Stimulated activated naive CD4-positive, alpha-beta T cell treated with Interleukin-2 at 50 U/mL for 16 hours (primary cell): ENCODE data around the gene ANKRD9.
"Not testable (repeated sequence)": the region's sequence is repeated elsewhere in the genome, so short reads cannot be mapped to it uniquely, and the experiment has no call there.

Experiments
- DNase-seq: peaks from one replicate; lab custom pipeline; 2025; lab: John Stamatoyannopoulos, UW

Gene ANKRD9, protein sequence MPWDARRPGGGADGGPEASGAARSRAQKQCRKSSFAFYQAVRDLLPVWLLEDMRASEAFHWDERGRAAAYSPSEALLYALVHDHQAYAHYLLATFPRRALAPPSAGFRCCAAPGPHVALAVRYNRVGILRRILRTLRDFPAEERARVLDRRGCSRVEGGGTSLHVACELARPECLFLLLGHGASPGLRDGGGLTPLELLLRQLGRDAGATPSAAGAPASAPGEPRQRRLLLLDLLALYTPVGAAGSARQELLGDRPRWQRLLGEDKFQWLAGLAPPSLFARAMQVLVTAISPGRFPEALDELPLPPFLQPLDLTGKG

DNA sequence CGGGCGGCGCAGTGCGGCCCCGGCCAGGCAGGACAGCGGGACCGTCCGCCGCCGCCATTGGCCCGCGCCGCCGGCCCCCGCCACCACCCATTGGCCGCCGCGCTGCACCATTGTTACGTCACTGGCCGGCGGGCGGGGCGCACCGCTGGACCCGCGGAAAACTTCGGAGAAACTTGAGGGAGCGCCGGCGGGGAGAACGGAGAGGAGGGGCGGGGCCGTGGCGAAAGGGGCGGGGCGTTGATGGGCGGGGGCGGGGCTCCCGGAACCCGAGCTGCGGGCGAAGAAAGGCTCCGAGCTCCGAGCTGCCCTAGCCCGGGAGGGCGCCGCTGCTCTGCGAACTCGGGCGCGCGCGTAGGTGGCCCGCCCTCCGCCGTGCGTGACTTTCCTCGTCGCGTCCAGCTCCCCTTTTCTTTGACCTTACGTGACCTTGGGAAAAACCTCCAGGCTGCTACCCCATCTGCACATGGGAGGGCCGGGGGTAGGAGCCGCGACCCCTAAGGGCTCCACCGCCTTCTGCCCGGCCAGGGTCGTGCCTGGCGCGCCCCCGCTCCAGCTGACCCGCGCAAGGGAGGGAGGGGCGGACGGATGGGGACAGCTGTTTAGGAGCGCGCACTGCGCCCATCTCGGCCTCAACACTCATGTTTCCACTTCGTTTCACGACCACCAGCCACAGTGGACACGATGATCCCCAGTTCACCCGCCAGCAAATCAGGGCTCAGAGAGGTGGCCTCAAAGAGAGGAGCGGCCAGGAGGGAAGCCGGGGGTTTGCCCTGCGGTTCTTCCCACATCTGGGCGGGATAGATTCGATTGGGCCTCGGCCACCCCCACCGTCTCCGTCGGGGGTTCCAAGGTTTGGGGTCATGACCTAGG is at the start of gene ANKRD9:
TSS of gene ANKRD9 (minus strand) at position 31 of the 870 bp plus-strand sequence. CDS start 1,887 bp downstream, outside the sequence.
- peak; percentile 90 for DNase-seq

DNA sequence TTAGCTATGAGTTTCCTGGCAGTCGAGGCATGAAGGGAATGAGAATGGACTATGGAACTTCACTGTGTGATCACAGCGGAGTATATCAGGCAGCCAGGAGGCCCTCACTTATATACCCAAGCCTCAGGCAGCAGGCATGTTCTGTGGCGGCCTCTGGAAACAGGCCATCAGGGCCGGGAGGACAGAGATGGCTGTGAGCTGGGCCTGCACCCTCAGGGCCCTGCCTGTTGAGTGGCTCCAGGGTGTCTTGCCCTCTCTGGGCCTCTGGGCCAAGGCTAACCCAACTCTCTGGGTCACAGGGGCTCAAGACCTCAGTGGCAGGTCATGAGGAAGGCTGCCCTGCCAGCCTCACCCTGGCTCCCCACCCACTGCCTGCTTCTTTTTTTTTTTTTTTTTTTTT is 49.0 kb upstream of the ANKRD9 start:
- no peak for DNase-seq

DNA sequence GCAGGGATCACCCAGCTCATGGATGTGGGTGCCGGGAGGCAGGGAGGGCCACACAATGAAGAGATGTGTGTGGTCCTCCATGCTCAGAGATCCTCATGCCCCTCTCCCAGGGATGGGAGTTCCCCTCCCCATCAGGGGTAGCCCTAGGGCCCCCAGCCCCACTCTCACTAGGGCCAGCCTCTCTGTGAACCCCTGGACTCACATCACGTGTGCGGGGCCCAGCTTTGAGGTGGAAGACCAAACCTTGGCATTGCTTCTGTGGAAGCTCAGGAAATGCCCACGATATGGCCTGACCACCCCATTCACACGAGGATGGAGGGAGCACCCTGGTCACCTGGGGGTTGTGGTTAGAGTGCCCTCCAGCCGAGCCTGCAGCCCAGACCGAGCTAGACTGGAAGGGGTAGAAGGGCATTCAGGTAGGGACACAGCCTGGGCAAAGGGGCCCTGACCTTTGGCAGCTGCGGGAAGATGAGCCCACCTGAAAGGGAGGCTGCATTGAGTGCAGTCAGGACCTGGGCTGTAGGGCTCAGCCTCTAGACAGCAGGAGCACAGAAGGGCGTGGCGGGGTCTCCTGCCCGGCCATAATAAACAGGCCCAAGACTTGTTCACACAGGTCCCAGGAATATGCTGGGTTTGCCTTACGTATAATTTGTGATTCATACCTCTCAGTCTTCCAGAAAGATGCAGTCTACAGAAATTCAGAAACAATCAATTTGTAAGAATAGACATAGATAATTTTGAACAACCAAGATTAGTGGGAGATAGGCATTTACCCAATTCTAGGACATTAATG is 48.1 kb upstream of the ANKRD9 start:
- DNase-seq = no peak

DNA sequence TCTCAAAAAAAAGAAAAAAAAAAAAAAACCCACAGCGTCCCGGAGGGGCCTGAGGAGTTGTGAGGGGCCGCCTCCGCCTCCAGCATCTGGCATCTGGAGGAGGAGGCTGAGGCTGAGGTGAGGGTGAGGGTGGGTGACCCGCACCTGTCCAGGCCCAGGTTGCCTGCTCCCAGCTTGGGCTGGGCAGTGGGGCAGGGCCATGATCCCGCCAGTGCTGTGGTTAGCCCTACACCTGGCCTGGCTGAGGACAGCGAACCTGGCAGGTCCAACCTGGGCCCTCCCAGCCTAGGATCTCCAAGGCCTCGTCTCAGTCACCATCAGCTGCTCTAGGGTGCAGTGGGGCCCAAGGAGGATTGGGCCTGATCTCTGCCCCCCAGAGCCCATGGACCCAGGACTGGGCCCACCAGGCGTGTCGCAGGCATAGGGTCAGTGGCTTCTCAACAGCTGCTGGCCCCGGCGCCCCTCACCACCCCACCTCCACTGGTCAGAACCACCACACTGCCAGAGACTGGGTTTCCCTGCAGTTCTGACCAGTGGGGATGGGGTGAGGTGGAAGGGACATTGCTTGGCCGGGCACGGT is 46.6 kb upstream of the ANKRD9 start:
- DNase-seq = no peak

DNA sequence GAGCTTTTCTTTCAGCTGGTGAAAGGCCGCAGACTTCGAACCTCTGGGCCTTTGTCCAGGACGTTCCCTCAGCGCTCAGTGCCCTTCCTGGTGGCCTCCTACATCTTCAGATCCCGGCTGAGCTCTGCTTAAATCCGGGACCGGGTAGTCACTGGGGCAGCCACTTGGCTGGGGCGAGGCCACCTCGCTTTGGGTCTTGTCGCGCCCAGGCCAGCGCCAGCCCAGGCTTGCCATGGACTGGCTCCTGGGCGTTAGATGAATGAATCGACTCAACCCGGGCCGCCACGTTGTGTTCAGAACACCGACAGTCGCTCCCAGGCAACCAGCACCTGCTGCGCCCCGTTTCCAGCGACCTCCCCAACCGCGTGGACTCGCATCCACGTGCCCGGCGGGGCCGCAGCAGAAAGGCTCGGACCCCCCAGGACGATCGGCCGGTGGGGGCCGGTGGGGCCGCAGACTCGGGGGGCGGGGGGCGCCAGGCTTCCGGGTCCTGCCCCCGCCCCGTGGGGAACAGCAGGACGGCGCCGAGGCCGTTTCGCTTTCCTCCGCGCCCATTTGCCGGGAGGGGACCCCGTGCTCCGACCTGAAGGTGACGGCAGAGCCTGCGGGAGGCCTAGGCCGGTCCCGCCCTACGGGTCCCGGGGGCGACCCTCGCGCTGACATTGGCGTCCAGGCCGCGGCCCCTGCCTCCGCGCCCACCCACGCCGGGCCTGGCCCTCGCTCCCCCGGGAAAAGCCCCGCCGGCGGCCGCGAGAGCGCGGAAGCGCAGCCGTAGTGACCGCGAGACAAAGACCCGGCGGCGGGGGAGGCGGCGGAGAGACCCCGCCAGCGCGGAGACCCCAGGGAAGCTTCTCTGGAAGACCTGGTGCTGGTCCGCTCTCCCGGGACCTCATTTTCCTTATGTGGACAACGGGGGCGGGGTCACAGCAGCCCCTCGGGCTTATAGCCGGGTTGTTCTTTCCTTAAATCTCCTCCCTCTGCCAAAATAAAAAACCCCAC is 45.5 kb upstream of the ANKRD9 start:
- DNase-seq = peak; percentile 56

DNA sequence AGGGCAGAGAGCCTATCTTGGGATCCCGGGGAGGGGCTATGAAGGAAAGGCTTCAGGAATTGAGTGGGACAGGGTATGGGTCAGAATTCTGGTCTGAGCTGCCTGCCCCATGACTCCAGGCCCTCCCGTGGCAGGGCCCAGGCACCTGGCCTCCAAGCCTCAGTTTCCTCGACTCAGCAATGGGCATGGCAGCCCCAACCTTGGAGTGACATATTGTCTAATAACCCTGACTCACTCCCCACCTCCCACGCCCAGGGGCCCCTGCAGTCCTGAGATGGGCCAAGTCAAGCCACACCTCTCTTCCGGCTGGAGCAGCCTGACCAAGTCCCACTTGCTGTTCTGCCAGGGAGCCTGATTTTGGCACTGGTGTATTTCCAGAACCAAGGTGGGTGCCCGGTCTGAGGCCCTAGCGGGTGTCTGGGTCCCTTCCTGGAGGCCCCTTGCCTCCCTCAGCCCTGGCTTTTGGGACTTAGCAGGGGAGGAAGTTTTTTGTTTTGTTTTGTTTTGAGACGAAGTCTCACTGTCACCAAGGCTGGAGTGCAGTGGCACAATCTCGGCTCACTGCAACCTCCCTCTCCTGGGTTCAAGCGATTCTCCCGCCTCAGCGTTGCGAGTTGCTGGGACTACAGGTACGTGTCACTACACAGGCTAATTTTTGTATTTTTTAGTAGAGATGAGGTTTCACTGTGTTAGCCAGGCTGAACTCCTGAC is 42.6 kb upstream of the ANKRD9 start:
- DNase-seq = peak; percentile 39

DNA sequence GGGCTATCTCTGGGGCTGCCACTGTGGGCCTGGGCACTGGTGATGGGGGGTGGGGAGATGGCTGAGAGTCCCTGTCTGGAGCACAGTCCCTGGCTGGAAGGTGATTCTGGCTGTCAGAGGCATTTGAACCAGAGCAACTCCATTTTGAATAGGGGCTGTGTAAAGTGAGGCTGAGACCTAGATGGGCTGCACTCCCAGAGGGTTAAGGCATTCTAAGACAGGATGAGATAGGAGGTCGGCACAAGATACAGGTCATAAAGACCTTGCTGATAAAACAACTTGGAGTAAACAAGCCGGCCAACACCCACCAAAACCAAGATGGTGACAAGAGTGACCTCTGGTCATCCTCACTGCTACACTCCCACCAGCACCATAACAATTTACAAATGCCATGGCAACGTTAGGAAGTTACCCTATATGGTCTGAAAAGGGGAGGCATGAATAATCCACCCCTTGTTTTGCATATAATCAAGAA is 41.4 kb upstream of the ANKRD9 start:
- DNase-seq = not testable (repeated sequence)

DNA sequence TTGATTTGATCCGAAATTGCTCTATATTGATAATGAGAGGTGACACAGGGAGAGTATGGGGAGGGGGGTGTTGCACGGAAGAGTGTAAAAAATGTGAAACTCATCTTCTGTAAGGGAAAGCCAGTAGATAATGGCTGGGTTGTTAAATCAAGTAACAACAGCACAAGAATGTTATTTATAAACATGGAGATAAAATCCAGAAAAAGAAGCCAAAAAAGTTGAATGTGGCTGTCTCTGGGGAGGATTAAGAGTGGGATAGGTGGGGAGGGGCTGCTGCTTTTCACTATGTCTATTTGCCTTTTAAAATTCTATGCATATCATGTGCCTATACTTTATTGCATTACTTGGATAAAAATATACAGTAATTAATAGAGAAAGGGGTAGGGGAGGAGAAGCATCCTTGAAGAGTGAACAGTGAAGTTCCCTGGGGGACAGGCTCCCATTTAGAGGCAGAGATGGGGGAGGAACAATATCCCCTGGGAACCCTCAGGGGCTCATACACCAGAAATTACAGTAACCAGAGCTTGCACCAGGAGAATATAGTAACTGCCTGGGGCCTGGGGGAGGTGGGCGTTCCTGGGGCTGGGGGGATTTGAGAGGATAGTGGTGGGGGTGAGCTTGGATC is 39.2 kb upstream of the ANKRD9 start:
- DNase-seq = no peak

DNA sequence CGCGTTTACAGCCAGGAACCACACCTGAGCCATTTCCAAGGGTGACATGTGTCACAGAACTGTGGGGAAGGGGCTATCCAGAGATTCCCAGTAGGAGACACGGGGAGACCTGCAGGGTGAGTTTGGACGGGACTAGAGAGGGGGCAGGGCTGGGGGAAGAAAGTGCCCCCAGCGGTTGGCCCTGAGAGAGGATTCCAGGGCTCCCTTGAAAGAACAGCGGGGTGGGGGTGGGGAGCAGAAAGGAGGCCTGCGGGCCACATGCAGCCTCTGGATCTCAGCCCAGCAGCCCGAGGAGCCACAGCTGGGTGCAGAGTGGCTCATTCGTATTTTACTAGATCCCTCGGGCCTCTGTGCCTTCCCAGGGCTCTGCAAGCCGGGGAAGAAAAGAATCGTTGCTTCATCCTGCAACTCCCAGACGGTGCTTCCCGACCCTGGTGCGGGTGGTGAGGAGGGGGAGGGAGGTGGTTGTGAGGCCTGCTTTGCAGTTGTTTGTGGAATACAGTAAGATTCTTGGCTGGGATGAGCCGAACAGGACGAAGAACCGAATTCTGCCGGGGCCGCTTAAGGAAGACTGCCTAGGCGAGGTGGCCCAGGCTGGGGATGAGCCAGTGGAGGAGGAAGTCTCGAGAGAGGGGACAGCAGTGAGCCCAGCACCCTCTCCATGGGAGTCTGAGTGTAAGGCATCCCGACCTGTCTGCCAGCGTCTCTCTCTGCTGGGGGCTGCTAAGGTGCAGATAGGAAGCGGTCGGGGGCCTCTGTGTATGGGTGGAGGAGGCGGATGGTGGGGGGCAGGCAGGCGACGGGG is 36.1 kb upstream of the ANKRD9 start:
- no peak for DNase-seq

DNA sequence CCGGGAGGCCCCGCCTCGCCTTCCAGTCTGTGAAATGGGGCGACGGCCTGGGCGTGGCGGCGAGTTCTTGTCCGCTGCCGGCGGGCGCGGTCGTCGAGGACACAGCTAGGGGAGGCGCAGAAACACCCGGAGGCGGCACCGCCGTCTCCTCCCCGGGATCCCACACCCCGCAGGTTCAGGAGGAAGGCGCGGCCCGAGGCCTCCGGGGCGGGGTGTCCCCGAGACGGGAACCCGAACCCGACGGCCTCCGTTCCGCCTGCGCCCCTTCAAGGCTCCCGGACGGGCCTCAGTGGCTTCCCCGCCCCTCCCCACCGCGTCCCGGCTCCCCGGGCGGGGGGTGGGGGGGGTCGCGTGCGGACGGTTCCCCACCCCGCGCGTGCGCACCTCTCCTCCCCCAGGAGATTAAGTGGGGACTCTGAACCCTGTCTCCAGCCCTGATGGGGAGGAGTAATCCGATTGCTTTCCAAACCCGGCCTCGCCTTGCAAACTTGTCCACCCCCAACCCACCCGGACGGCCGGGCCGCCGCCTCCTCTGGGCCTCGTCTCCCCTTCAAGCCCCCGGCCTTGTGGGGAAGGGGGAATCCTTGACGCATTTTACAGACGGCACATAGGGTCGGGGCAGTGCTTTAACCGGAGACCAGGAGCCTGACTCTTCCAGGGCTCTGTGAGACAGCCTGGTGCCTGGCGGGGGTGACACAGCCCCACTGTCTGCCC is 35.3 kb upstream of the ANKRD9 start:
- DNase-seq = peak; percentile 17

DNA sequence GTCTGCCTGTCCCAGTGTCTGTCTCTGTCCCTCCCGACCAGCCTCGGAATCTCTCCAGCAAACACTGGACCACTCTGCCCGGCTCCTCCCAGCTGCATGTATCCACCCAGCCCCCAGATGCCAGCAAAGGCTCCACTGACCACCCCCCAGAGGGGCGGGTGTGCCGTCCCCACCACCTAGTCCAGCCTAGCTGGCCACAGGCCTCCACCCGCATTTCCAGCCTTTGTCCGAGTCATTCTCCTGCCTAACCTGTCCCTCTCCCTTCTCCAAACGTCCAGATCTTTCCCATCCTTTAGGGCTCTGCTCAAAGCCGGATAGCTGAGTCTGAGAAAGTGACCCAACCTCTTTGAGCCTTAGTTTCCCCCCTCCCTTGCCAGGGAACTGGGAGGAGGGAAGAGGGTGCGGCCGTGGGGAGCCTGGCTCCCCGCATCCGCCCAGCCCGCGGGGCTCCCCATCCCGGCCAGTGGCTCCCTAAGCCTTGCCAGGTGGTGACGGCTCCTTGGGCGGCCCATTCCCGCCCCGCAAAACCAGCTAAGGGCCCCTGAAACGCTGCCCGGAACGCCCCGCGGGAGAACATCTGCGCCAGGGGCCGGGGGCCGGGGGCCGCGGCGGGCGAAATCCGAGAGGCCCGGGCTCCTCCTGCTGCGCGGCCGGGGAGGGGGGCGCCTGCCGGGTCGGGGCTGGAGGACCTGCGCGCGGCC is 34.6 kb upstream of the ANKRD9 start:
- no peak for DNase-seq

DNA sequence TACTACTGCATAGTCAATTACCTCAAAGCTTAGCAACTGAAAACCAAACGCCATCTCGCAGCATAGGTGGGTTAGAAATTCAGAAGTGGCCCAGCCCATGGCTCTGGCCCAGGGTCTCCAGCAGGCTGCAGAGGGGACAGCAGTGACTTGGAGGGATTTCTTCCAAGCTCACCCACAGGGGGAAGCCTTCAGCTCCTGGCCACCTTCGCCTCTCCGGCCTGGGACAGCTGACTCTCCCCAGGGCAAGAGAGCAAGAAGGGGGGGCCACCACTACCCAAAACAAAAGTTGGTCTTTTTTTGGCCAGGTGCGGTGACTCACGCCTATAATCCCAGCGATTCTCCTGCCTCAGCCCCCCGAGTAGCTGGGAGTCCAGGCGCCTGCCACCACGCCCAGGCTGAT is 32.2 kb upstream of the ANKRD9 start:
- no peak for DNase-seq

DNA sequence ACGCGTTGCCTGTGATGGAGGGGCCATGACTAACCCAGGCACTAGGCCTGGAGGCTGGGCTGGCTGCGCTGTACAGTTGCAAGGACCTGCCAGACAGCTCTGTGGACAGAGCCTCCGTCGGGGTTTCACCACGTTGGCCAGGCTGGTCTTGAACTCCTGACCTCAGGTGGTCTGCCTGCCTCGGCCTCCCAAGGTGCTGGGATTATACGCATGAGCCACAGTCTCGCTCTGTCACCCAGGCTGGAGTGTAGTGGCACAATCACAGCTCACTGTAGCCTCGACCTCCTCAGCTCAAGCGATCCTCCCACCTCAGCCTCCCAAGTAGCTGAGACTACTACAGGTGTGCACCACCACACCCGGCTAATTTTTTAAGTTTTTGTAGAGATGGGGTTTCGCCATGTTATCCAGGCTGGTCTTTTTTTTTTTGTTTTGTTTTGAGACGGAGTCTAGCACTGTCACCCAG is 31.5 kb upstream of the ANKRD9 start:
- DNase-seq = not testable (repeated sequence)

DNA sequence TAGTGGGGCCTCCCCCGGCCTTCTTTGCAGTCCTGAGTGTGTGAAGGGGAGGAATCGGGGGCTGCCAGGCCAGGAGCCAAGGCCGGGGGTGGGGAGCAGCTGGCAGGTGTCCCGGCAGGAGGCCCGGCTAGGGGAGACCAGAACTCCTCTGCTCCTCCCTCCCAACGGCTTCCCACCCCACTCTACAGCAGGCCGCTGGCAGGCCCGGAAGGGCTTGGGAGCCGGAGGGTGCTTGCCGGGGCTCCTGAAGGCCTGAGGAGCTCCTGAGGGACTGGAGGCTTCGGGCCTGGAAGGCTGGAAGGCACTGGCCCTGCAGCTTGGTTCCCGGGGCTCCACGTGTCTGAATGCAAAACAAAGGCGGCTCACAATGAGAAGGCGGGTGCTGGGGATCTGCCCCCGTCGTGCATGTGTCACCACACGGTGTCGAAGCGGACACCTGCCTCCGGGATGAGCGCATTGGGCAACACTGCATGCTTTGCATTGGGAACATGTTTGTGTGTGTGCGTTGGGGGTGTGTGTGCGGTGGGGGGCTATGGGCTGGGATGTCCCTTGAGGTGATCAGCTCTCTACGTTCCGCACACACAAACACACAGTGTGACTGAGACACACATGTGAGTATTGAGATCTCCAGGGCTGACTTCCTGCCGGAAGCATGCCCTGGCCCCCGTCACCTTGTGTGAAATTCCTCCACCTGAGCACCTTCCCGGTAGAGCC is 30.9 kb upstream of the ANKRD9 start:
- no peak for DNase-seq

DNA sequence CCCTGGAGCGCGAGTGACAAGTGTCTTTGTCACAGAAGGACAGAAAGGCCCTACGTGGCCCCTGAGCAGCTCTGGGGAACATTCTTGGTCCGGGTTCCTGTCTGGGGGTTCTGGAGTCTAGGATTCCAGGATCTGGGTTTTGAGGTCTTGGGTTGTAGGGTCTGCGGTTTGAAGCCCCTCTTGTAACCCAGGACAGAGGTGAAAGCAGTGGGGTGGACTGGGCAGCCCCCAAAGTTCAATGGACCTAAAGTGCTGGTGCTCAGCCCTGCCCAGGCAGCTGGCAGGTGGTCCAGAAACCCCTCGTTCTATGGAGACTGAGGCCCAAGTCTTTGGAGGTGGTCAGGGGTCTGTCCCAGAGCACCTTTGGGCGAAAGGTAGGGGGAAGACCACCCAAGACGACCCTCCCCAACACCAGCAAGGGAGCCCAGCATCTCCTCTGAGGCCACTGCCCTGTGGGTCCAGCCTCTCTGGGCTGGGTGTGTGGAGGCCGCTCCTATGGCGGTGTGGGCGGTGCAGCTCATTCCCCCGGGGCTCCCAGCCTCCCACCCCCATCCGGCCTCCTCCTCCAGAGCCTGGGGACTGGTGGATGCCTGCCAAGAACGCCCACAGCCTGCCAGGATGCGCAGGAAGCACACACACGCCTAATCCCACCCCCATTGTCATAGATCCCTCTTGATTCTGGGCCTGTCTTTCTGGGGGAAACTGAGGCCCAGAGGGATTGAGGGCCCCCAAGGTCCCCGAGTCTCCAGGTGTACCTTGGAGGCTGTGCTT is 30.2 kb upstream of the ANKRD9 start:
- no peak for DNase-seq
